Cardiac ventricle fibroblast (primary cell): ENCODE measurements around the gene FZD10. TPM values are rescaled to one million over a fixed set of nuclear protein-coding genes. Genes with fewer than 3 reads are reported as not detected.

Experiments
- total RNA-seq: library from RNA; depleted of rRNA; stranded (reverse); fragments of >200 nt; gene quantifications from 2 replicates; pipeline ENCODE4 v1.2.3, GENCODE V29; 2015

Gene FZD10
- total RNA-seq = 0.19 TPM in 1 of 2 replicates, not detected in the other

GRCh38 chr12:130162267-130162666, at the start of gene FZD10:
Gene FZD10, plus strand, starts transcription at chr12:130162464. Its CDS starts 479 bp downstream, at chr12:130162943.

Other genes starting within 250 kb of the FZD10 start
- gene PIWIL1, start 175.4 kb downstream of the FZD10 start, total RNA-seq = not detected in 2 replicates